Natural killer cell (primary cell): Measurements from ENCODE around the gene MAST4. TPM values are rescaled to one million over a fixed set of nuclear protein-coding genes. Genes with fewer than 3 reads are reported as not detected.

Experiments used
- ATAC-seq, 3 donors: fragments of 150-1000 bp in 2 of 3; fragments of 200-7000 bp in 1 of 3; cut with Tn5 transposase; 1 replicate in 1 of 3; 2 replicates in 2 of 3; pipeline ENCODE4 v1.10.0; 2021; ENCODE audit warnings: mild to moderate bottlenecking in 2 of 3, moderate library complexity in 2 of 3
- DNase-seq, 2 donors: peaks; one replicate each; pipeline versions ENCODE4 v3.0.0 to v3.0.0-alpha.2; 2013 to 2021; ENCODE audit warnings: mixed read lengths in 1 of 2
- H3K27ac ChIP-seq: one replicate; pipeline ENCODE4 v1.5.1; 2013; ENCODE audit warnings: mild to moderate bottlenecking, low read length
- H3K27me3 ChIP-seq: one replicate; pipeline ENCODE4 v1.6.1; 2013; ENCODE audit warnings: low read length; ENCODE audit not compliant: control insufficient read depth, insufficient read depth
- H3K36me3 ChIP-seq: one replicate; pipeline ENCODE4 v1.6.1; 2013; ENCODE audit warnings: low read length; ENCODE audit not compliant: control insufficient read depth, insufficient read depth
- H3K4me1 ChIP-seq: one replicate; pipeline ENCODE4 v1.6.1; 2013; ENCODE audit warnings: low read length; ENCODE audit not compliant: control insufficient read depth, insufficient read depth
- H3K4me3 ChIP-seq: one replicate; pipeline ENCODE4 v1.5.1; 2013; ENCODE audit warnings: low read length
- H3K9me3 ChIP-seq: one replicate; pipeline ENCODE4 v1.6.1; 2013; ENCODE audit warnings: low read length; ENCODE audit not compliant: control insufficient read depth, insufficient read depth
- H3K27ac Mint-ChIP-seq, 2 donors: one replicate each; pipeline ENCODE4 v1.8.0; 2022; ENCODE audit warnings: mild to moderate bottlenecking in 2 of 2, mixed read lengths in 2 of 2, moderate library complexity in 1 of 2
- H3K27me3 Mint-ChIP-seq, 2 donors: one replicate each; pipeline ENCODE4 v1.8.0; 2022; ENCODE audit warnings: low read depth in 2 of 2, mixed read lengths in 2 of 2
- H3K36me3 Mint-ChIP-seq: one replicate; pipeline ENCODE4 v1.8.0; 2022; ENCODE audit warnings: mixed read lengths
- H3K4me1 Mint-ChIP-seq, 2 donors: one replicate each; pipeline ENCODE4 v1.8.0; 2022; ENCODE audit warnings: mixed read lengths in 2 of 2
- H3K4me3 Mint-ChIP-seq: one replicate; pipeline ENCODE4 v1.8.0; 2022; ENCODE audit warnings: mild to moderate bottlenecking, moderate library complexity, mixed read lengths
- H3K9me3 Mint-ChIP-seq, 2 donors: one replicate each; pipeline ENCODE4 v1.8.0; 2022; ENCODE audit warnings: mixed read lengths in 2 of 2
- WGBS: methylation state at CpG from one replicate; pipeline ENCODE4 v1.1.7; 2013; ENCODE audit warnings: missing lambda C conversion rate; ENCODE audit not compliant: insufficient coverage; 5-methylcytosine and 5-hydroxymethylcytosine counted together
- intact Hi-C: fragments of 100-400 bp; cut with micrococcal nuclease; formaldehyde crosslinking; loops from one replicate; pipeline ENCODE4 v1.14.2; 2022
- total RNA-seq, 4 donors: library from RNA; stranded (reverse); fragments of 120-200 nt in 1 of 4; gene quantifications; one replicate each; pipeline versions ENCODE4 v1.2.3 to v1.2.4, GENCODE V29; 2013 to 2022
- TF ChIP-seq, protein P1 (sequence below): fragments of 200-600 bp; IDR thresholded peaks from one replicate; pipeline ENCODE4 v1.8.0; 2022; ENCODE audit warnings: antibody characterized with exemption

MAST4 gene
- total RNA-seq, 3 donors from 2014 or later (not counting 1 experiment from before 2014, with no cell fraction given) = 6.5 to 14.1 (median 12.7) TPM

DNA sequence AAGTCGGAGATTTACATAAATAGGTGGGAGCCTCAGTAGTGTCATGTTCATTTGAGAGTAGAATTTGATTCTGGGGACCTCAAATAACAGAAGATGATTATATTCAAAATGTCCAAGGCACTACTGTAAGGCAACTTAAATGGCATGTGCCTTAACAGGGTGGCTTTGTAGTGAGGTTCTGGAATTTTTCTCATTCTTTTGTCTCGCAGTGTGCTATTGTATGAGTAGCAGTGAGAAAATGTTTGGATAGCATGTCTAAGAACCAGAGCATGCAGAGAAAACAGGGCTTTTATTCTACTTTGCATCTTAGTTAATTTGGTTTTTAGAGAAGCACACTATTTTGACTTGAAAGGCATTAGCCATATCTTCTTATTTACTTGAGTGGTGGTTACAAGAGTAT is 25.0 kb downstream of the MAST4 start:
- Mint-ChIP-seq H3K27ac (no peak overlapping the region), H3K4me1 (peaks cover 8 to 12% of the 10 kb centered on the region in 2 donors), H3K36me3 (no peaks in the 10 kb centered on the region), H3K27me3 (peaks cover 3 to 5% of the 10 kb centered on the region in 2 donors), H3K9me3 (peaks cover 0 to 3% of the 10 kb centered on the region in 2 donors), H3K4me3 (no peak overlapping the region)
- ATAC-seq (no peak), DNase-seq (no peak)
- Histone ChIP-seq H3K4me3 (no peak overlapping the region), H3K36me3 (no peaks in the 10 kb centered on the region), H3K9me3 (no peaks in the 10 kb centered on the region), H3K27me3 (no peaks in the 10 kb centered on the region), H3K4me1 (peaks cover 4% of the 10 kb centered on the region), H3K27ac (no peak overlapping the region)
- WGBS = 77% methylated on average over 2 of the region's 2 CpGs
- TF ChIP-seq, protein P1, sequence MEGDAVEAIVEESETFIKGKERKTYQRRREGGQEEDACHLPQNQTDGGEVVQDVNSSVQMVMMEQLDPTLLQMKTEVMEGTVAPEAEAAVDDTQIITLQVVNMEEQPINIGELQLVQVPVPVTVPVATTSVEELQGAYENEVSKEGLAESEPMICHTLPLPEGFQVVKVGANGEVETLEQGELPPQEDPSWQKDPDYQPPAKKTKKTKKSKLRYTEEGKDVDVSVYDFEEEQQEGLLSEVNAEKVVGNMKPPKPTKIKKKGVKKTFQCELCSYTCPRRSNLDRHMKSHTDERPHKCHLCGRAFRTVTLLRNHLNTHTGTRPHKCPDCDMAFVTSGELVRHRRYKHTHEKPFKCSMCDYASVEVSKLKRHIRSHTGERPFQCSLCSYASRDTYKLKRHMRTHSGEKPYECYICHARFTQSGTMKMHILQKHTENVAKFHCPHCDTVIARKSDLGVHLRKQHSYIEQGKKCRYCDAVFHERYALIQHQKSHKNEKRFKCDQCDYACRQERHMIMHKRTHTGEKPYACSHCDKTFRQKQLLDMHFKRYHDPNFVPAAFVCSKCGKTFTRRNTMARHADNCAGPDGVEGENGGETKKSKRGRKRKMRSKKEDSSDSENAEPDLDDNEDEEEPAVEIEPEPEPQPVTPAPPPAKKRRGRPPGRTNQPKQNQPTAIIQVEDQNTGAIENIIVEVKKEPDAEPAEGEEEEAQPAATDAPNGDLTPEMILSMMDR = no peak
- intact Hi-C loops = no loop called here

GRCh38 chr5:66621736-66622135 is 25.5 kb downstream of the MAST4 start:
- H3K4me3 Mint-ChIP-seq = no peak overlapping the region
- peaks cover 3 to 5% of the 10 kb centered on the region in 2 donors for H3K27me3 Mint-ChIP-seq
- H3K27me3 ChIP-seq = no peaks in the 10 kb centered on the region
- peaks cover 4% of the 10 kb centered on the region for H3K4me1 ChIP-seq
- no peaks in the 10 kb centered on the region for H3K36me3 ChIP-seq
- no peaks in the 10 kb centered on the region for H3K36me3 Mint-ChIP-seq
- TF ChIP-seq, protein P1 = no peak
- no peak overlapping the region for H3K27ac Mint-ChIP-seq
- 95% methylated on average over 4 of the region's 4 CpGs for WGBS
- no peak for DNase-seq
- ATAC-seq = no peak
- intact Hi-C loops = no loop called here
- no peak overlapping the region for H3K27ac ChIP-seq
- peaks cover 0 to 3% of the 10 kb centered on the region in 2 donors for H3K9me3 Mint-ChIP-seq
- H3K9me3 ChIP-seq = no peaks in the 10 kb centered on the region
- H3K4me3 ChIP-seq = no peak overlapping the region
- peaks cover 8 to 11% of the 10 kb centered on the region in 2 donors for H3K4me1 Mint-ChIP-seq

- ATAC-seq (no peak), DNase-seq (no peak)
- no peaks in the 10 kb centered on the region for H3K4me1 ChIP-seq
These were observed 32.4 kb downstream of the MAST4 start for GRCh38 chr5:66628561-66628960.

More at GRCh38 chr5:66628561-66628960, 32.4 kb downstream of the MAST4 start:
- no peaks in the 10 kb centered on the region for H3K4me1 Mint-ChIP-seq
- H3K27ac Mint-ChIP-seq = no peak overlapping the region
- Histone ChIP-seq H3K27ac (no peak overlapping the region), H3K36me3 (no peaks in the 10 kb centered on the region), H3K4me3 (no peak overlapping the region), H3K9me3 (no peaks in the 10 kb centered on the region), H3K27me3 (no peaks in the 10 kb centered on the region)
- no peak overlapping the region for H3K4me3 Mint-ChIP-seq
- peaks cover 0 to 3% of the 10 kb centered on the region in 2 donors for H3K27me3 Mint-ChIP-seq
- peaks cover 0 to under 1% of the 10 kb centered on the region in 2 donors for H3K9me3 Mint-ChIP-seq
- TF ChIP-seq, protein P1 = no peak
- intact Hi-C loops = no loop called here
- 84% methylated on average over 3 of the region's 3 CpGs for WGBS
- no peaks in the 10 kb centered on the region for H3K36me3 Mint-ChIP-seq
